AG09319 (cell line): ENCODE results near the gene CD79A.
"Not testable (repeated sequence)": the region's sequence is repeated elsewhere in the genome, so short reads cannot be mapped to it uniquely, and the experiment has no call there.

Experiments
- DNase-seq: peaks from one replicate; pipeline ENCODE4 v3.0.0-alpha.2; 2010; ENCODE audit warnings: low read depth; ENCODE audit errors: extremely low read depth
- CTCF ChIP-seq: IDR thresholded peaks from 2 replicates; pipeline ENCODE4 v1.5.1; 2011; ENCODE audit warnings: low read depth, mild to moderate bottlenecking, inconsistent platforms, low read length, moderate library complexity

The CD79A gene

DNA sequence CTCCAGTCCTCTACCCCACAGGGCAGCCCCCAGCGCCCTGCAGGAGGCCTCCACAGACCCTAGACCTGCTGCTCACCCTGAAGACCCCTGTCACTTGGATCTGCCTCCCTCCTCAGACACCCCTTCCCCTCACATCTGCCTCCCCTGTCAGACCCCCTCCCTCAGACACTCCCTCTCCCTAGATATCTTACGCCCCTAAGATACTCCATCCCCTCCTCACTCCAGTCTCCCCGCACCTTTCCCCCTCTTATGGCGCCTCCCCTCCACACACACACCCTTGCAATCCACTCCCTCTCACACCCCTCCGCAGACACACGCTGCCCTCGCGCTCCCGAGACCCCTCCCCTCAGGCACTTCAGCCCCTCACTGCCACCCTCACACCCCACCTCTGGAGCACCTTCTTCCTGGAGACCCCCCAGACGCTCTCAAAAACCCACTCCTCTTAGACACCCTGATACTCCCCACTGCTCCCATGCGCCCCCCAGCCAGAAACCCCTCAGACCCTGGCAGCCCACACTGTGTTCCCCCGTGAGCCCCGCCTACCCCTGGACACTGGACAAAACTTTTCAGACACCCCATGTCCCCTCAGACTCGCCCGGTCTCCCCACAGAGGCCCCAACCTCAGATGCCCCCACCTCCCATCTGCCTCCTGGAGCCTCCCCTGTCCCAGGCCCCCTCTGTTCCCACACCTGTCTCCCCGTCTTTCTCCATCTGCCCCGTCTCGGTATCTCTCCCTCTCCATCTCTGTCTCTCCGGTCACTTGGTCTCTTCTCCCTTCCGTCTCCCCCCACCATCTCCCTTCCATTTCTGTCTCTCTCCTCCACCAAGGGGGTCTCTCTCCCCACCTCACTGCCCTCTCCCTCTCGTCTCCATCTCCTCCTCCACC lies 36.7 kb downstream of the CD79A start:
- no peak for DNase-seq

GRCh38 chr19:41914424-41914834 lies 37.4 kb downstream of the CD79A start:
- DNase-seq, result not testable (repeated sequence)

More for the DNA sequence above, 36.7 kb downstream of the CD79A start:
- no peak for TF ChIP-seq CTCF

DNA sequence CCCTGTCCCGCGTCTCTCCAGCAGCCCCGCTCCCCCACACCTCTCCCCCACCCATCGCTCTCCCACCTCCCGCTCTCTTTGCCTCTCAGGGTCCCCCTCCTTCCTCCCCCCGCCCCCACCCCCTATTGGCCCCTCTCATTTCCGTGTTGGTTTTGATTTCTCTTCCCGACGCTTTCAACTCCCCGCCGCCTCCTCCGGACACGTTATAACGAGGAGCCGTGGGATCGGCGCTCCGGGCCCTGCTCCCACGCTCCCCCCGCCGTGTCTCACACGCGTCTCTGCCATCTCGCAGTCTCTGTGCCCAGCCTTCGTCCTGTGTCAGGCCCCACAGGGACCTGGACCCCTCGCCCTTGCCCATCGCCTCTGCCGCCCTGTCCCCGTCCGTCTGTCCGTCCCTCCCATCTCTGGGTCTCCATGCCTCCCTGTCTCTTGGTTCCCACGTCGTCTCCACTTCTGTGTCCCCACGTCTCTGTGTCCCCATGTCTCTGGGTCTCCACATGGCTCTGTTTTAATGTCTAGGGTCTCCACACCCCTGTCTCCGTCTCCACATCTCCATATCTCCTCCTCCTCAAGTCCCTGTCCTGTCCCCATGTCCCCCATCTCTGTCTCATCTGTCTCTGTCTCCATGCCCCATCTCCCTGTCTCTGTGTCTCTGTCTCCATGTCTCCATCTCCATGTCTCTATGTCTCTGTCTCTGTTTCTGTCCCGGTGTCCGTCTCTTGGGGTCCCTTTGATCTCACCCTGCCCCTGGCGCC lies 38.1 kb downstream of the CD79A start:
- TF ChIP-seq CTCF, result no peak

DNA sequence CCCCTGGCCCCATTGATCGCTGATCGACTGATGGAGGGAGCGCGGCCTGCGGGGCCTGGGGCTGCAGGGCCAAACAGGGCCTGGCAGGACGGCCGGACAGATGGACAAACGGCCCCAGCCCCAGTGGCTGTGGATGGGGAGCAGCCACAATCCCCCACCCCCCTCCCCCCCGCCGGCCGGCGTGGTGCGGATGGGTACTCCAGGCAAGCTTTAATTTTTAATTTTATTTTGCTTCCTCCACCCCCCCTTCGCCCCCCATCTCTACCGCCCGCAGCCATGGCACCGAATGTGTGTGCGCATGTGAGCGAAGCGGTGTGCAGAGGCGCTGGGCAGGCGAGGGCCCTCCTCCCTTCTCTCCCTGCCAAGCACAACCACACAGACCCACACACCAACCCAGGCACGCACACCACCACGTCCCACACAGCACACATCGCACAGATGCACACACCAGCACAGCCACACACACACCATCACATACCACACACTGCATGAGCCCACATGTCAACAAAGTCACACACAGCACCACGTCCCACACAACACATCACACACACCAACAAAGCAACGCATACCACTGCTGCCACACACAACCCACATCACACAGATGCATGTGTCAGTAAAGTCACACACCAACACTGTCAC lies 38.8 kb downstream of the CD79A start:
- no peak for TF ChIP-seq CTCF
- DNase-seq, result no peak

More for the DNA sequence above, 38.1 kb downstream of the CD79A start:
- no peak for DNase-seq

DNA sequence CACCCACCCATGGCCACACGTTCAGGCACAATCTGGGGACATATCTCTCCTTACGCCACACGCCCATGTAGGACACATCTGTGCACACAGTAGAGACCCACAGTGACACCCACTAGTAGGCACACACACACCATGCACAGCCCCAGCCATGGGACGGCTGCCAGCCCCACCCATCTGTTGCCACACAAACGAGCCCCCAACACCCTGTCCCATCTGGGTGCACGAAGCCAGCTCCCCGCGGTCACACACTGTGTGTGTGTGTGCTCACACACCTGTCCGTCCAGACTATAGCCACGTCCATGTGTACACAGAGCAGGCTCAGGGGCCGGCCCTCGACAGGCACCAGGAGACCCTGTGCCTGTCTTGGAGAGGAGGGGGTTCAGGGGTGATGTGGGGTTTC lies 40.6 kb downstream of the CD79A start:
- no peak for TF ChIP-seq CTCF
- DNase-seq, result no peak

DNA sequence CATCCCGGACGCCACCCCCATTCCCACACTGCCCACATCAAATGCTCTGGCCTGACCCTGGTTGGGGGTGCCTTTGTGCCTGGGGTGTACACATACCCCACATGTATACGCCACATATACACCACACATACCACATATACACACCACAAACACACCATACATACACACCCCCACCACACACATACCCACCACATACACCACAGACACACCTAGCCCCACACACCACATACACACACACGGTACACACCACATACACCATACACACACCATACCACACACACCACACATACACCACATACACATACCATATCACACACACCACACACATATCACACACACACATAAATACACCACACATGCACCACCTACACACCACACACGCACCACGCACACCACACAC lies 41.0 kb downstream of the CD79A start:
- TF ChIP-seq CTCF, result no peak
- no peak for DNase-seq

GRCh38 chr19:41918653-41919244 lies 41.7 kb downstream of the CD79A start:
- no peak for DNase-seq
- no peak for TF ChIP-seq CTCF
